ENCODE measurements around the gene UBE2I.

Gene UBE2I

DNA sequence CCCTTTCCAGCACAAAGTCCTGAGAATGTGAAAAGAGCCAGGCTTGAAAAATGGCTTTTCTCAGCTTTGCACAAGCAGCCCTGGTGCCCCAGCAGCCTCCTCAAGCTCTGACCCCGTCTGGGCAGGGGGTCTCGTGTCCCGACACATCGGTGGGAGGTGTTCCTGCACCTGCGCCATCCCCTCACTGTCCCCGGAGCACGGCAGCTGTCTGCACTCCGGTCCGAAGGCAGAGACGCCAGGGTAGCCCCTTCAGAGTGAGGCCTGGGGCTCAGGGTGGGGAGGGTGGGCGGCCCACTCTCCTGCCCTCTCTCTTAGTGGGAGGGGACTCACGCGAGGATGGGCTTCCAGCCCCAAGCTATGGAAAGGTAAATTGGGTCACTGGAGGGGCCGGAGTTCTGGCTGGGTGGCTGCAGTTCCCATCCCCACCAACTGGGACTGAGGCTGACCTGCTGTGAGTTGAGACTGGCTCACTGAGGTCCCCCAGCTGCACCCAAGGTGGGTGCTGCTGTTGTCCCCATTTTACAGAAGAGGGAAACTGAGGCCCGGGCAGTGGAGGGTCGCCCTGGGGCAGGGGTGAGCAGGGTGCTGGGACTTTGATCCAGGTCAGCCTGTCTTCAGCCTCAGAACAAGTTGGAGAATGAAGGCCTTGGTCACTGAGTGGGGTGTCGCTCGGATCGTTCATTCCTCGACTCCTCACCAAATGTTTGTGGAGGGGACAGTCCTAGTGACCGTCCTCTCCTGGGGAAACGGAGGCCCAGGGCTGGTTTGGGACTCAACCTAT lies 21.7 kb downstream of the UBE2I start:
- FAIRE-seq: no peak

DNA sequence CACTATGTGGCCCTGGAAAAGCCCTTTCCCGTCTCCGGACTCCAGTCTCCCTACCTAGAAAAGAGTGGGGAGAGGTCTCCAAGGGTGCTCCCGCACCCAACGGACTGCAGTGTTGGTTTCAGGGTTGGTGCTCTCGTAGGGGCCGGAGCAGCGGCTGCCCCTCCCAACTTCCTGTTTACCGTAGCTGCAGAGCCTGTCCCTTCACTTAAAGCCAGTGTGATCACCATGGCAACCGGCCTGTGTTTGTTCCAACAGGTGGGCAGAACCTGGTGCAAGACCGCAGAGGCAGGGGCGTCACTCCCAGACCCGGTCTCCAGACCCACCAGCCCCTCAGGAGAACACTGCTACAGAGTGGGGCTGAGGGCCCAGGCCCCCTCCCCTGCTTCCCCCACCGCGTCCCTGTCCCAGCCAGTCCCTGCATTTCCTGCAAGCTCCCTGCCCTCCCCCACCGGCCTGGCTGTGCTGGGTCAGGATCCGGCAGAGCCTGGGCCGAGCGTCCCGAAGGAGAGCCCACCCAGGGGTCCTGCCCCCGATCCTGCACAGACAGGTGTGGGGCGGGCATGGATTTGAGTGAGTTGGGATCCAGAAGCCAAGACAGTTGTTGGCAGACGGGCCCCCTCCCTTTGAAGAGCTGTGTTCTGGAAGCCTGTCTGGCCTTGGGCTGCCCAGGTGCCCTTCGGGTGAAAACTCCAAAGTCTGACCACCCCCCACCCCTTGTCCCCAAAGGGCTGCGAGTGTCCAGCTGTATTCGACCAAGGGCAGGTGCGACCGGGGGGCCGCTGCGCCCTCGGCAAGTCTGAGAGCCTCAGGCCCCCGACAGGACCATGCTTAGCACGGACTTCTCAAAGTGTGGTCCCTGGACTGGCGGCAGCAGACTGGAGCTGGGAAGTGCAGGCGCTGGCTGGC lies 22.5 kb downstream of the UBE2I start:
- no peak for FAIRE-seq

DNA sequence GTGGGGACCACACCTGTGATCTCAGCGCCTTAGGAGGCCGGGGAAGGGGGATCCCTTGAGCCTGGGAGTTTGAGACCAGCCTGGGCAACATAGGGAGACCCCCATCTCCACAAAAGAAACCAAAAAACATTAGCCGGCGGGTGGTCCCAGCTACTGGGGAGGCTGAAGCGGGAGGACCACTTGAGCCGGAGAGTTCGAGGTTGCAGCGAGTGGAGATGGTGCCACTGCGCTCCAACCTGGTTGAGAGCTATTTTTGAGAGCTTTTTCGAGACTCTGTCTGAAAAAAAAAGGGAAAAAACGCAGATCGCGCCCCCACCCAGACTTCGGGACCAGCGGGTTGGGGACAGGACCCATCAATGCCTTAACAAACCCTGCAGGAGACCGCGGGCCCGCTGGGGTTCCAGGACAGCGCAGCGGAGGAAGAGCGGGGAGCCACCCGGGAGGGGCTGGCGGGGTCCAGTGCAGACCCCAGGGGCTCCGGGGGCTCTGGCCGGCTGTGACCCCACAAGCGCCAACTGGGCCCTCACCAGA lies 23.2 kb downstream of the UBE2I start:
- no peak for FAIRE-seq

DNA sequence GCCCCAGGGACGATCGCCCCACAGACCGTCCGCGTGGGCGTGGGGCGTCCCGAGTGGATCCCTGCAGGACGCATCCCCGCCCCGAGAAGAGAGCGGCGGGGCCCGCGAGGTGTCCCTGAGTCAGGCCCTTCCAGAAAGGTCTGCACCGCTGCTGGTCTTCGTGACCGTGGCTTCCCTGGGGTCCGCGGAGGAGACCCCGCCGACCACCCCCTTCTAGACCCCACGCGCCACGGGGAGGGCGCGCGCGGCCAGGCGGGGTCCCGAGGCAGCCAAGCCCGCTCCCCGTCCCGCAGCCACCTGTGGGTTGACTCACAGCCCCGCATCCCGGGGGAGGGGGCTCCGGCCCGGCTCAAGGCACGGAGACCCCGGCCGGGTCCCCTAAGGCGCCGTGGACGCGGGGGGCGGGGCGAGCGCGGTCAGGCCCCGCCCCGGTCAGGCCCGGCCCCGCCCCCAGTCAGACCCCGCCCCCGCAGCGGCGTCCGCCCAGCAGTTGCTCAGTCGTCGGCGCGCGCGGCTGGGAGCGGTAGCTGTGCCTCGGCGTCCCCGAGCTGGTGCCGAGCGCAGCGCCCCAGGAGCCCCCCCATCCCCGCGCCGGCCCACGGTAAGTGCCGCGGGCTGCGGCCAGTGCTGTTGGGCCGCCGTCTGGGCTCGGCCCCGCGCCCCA lies 23.8 kb downstream of the UBE2I start, which contains the start of gene BAIAP3:
BAIAP3 (plus strand) TSS at position 497 of the 664 bp plus-strand sequence. CDS start 4,905 bp downstream, outside the sequence.
- no peak for FAIRE-seq

DNA sequence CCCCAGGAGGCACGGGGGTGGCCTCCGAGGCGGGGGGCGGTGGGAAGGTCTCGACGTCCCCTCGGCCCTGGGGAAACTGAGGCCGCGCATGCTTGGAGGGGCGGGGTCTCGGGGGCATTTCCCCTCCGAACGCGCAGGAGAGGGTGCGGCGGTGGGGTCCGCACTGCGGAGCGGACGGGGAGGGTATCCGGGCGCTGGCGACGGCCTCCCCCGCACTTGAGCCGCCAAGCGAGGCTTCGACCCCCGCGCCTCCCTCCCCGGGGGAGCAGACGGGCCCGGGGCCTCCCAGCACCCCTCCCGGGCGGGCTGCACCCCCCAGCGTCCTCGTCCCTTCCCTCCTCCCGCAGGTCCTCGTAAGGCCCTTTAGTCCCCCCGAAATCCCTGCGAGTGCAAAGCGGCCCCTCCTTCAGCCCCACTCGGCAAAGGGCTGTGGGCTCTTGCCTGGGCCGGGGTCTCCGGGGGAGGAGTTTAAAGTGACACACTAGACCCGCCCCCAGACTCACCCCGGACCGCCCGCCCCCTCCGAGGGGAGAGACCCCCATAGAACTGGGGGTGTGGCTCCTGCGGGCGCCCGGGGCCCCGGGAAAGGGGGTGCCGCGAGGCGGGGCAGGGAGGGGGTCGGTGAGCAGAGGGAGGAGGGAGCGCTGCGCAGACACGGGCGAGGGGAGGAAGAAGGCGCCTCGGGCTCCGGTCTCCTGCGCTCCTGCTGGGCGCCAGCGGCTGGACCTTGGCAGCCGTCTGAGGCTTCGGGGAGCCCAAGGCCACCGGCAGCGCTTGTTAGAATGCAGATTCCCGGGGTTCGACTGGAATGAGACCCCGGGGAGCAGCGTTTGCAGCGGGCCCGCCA lies 24.6 kb downstream of the UBE2I start:
- no peak for FAIRE-seq

DNA sequence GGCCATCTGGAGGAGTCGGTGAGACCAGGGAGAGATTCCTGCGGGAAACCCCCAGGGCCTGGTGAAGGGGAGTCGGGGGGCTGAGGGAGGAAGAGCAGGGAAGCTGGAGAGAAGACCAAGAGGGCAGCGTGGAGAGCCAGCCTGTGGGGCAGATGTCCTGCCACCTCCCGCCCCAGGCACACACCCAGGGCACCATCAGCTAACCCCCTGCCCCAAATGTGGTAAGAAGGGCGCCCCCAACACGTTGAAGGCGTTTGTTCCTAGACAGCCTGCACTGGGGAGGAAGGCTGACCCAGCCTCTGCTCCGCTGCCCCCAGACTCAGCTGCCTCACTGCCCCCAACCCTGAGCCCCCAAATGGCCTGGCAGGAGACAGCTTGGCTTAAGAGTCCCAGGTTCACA lies 25.3 kb downstream of the UBE2I start:
- no peak for FAIRE-seq

DNA sequence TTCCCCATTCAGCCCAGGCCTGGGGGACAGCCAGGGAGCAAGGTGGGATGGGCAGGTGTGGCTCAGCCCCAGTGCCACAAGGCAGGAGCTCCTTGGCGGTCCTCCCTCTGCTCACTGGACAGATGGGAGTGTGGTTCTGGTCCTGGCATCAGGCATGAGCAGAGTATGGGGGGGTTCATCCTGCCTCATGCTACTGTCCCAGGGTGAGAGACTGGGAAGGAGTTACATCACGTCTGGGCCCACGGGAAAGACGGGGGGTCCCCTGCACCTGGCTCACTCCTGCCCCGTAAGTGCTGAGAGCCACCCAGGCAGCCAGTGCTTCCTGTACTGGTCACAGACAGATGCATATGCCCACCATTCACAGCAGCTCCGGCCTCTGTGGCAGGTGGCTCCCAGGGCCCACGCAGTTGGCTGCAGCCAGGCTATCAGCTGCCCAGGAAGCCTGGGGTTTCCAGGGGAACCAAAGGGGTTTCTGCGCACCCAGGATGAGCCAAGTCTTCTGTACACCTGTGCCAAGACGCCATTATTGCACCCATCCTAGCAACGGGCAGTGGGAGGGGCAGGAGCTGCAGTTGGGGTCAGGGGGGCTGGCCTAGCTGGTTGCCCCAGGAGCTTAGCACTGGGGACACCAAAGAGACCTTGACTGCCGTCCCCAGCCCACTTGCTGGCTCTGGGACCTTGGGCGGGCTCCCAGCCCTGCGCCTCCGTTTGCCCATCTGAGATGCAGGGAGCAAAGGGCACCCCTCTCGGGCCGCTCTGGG lies 26.0 kb downstream of the UBE2I start:
- FAIRE-seq: no peak

DNA sequence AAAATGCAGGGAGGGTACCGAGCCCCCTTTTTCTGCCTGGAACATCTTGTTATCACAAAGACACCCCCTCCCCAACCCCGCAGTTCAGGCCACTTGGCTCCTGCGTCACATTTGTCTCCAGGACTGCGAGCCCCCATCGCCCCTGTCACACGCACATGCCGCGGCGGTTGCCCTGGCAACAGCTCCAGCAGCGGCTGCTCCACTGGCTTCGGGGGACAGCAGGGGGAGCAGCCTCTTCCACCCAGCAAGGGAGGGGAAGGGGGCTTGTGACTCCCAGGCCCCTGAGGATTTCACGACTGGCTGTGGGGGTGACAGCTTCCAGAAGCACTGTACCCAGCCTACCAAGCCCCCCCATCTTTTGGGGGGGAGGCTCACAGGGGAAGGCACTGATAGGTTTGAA lies 26.6 kb downstream of the UBE2I start:
- no peak for FAIRE-seq

DNA sequence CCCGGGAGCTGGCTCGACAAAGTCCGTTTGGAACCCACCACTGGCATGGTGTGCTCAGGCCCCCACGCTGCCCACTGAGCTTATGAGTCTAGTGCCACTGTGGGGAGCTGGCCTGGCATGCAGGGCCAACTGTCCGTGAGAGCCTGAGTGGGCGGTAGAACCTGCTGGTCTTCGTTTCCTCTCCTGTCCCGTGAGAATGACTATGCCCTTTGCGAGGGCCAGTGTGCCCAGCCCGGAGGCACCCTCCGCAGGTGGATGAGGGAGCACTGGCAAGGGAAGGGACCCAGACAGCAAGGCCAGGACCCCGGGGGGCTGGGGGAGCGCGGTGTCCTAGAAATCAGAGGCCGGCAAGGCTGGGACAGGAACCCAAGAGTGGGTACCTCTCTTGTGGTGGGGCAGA lies 27.2 kb downstream of the UBE2I start:
- no peak for FAIRE-seq

DNA sequence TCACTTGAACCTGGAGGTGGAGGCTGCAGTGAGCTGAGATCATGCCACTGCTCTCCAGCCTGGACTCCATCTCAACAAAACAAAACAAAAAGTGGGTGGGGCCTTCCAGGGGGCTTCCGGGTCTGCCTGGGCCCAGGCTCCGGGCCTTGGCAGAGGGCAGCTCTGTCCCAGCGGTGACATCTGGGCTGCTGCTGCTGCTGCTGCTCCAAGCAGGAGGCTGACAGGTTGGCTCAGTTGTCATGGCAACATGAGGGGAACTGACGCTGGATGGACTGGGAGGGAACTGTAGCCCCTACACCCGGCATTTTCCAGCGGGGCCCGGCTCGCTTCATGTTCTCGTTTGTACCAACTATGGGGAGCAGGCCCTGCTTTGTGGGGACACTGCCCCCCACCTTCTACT lies 28.1 kb downstream of the UBE2I start:
- FAIRE-seq: no peak

DNA sequence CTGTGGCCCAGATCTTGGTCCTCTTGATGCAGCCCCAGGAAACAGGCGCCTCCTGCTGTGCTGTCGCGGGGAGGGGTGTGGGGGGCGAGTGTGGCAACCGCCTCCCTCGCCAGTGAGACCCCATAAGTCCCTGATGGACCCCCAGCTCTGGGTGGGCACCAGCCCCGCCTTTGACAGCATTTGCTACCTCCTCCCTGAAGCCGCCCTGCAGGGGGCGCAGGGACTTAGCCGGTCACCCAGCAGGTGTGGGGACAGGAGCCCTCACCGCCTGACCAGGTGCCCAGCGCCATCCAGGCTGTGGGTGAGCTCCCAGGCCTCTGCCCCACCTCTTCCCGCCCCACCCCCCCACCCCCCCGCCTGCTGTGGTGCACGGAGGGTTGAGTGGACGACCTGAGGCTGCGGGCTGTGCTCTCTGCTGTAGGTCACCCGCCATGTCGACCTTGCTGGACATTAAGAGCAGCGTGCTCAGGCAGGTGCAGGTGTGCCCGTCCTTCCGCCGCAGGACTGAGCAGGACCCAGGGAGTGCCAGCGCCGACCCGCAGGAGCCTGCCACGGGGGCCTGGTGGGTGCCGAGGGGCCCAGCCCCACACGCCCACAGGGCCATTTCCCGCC lies 28.8 kb downstream of the UBE2I start:
- FAIRE-seq: no peak

DNA sequence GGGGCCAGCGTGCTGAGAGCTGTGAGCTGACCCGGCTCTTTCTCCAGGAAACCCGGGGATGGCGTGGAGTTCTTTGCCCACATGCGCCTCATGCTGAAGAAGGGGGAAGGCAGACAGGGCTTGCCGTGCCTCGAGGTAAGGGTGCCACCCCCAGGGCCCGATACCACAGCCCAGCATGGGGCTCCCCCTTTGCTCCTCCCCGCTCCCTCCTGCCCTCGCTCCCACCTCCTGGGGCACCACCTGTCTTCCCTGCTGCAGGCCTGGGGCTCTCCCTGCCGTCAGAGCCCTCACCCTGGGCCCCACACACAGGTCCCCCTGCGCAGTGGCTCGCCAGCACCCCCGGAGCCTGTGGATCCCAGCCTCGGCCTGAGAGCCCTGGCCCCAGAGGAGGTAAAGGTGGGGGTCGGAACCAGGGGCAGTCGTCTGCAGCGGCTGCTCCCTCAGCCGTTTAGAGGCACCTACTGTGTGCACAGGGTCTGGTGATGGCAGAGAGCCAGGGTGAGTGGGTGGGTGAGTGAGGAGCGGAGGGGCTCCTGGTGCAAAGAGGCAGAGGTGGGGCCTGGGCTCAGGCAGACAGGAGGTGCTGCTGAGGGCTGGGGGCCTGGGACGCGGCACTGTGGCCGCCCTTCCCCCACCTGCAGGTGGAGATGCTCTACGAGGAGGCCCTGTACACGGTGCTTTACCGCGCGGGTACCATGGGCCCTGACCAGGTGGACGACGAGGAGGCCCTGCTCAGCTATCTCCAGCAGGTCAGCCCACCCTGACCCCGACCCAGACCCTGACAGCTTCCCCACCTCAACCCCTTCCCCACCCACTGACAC lies 29.6 kb downstream of the UBE2I start:
- FAIRE-seq: no peak

DNA sequence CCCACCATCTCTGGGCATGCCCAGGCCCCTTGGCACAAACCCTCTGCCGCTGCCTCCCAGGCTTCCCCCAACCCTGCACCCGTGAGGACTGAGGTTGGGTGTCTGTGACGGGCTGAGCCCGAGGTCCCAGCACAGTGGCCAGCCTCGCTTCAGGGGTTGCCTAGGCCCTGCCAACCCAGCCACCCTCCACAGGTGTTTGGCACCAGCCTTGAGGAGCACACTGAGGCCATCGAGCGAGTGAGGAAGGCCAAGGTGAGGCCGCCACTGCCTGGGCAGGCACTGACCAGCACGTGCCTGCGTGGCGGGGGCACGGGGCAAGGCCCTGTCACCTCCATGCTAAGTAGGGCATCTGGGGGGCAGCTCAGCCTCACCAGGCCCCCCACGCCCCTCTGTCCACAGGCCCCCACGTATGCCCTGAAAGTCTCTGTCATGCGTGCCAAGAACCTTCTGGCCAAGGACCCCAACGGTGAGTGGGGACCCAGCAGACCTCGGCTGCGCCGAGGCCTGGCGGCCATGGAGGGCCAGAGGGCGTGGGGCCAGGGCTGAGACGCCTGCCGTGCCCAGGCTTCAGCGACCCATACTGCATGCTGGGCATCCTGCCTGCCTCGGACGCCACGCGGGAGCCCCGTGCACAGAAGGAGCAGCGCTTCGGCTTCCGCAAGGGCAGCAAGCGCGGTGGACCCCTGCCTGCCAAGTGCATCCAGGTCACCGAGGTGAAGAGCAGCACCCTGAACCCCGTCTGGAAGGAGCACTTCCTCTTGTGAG lies 31.5 kb downstream of the UBE2I start:
- FAIRE-seq: no peak

DNA sequence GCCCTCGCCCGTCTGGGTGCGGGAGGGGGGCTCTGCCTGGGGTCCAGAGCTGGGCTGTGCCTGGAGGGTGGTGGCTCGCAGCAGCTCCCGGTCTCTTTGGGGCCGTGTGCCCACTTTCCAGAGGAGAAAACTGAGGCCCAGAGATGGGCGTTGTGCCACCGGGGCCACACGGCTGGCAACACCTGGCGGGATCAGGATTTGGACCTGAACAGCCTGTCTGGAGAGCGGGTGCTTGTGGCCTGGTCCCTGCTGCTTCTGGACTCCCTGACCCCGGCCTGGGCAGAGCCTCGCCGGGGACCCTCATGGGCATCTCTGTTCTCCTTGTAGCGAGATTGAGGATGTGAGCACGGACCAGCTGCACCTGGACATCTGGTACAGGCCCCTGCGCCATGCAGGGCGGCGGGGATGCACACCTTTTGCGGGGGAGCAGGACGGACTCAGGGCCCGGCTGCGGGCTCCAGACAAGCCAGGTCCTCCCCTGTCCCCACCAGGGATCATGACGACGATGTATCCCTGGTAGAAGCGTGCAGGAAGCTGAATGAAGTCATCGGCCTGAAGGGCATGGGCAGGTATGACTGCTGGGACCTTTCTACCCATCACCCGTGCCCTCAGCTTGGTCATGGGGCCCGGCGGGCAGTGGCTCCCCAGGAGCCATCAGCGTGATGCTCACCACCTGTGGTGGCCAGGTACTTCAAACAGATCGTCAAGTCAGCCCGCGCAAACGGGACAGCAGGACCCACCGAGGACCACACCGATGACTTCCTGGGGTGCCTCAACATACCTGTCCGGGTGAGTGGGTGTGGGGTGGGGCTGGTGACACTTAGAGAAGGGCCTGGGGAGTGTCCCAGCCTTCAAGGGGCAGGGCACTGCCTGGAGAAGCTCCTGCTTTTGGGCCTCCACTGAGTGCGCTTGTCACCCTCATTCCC lies 32.3 kb downstream of the UBE2I start:
- FAIRE-seq: no peak

DNA sequence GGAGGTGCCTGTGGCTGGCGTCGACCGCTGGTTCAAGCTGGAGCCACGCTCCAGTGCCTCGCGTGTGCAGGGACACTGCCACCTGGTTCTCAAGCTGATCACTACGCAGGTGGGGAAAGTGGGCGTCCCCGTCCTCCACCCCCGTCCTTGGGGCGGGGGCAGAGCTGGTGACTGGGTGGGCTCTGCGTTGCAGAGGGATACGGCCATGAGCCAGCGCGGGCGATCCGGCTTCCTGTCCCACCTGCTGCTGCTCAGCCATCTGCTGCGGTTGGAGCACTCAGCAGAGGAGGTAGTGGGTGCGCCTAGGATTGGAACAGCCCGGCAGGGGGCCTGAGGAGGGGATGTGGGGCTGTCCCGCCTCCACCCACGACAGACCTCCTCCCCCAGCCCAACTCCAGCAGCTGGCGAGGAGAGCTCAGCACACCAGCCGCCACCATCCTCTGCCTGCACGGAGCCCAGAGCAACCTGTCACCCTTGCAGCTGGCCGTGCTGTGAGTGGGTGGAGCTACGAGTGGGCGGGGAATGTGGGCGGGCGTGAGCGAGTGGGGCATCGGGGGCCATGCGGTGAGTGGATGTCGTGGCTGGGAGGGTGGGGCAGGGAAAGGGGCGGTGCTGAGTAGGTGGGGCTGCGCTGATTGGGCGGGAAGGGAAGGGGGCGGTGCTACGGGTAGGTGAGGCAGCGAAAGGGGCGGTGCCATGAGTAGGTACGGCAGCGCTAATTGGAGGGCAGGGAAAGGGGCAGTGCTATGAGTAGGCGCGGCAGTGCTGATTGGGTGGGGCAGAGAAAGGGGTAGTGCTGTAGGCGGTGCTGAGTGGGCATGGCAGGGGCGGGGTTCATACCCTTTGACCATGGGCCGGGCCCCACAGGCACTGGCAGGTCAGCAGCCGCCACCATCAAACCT lies 33.3 kb downstream of the UBE2I start:
- peak; percentile 98 for FAIRE-seq

DNA sequence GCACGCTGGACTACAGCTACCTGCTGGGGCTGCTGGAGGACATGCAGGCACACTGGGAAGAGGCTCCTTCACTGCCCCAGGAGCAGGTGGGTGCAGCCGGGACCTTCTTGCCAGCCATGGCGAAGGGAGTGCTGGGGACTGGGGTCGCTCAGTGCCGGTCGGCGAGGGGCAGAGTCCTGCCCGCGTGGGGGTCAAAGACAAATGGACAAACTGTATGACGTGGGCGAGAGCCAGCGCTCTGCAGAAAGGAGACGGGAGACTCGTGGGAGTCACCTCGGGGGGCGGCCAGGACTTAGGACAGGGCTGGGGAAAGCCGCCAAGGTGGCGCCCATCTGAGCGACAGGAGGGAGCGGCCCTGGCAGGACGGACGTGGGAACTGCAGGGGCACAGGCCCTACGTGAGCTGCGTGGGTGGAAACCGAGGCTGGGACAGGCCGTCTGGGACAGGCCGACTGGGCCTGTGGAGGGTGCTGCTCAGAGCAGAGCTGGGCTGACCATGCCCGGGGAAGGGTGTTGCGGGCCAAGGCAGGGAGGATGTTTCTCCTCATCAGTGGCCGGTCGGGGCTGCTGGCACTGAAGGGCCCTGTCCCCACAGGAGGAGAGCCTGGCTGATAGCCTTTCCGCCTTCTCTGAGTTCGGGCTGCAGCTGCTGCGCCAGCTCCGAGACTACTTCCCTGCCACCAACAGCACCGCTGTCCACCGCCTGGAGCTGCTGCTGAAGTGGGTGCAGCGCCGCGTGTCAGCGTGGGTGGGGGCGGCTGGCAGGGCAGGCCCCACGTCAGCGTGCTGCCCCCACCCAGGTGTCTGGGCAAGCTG lies 34.2 kb downstream of the UBE2I start:
- FAIRE-seq: no peak
